Sigmoid colon (tissue), 7 donors: Measurements from ENCODE around the gene RBM19. TPM values are rescaled to one million over a fixed set of nuclear protein-coding genes. Genes with fewer than 3 reads are reported as not detected.

Experiments
- DNase-seq: peaks from one replicate; pipeline ENCODE4 v3.0.0-alpha.2; 2019
- H3K27ac ChIP-seq, 4 donors: fragments of 200-600 bp; sonication (generic); one replicate each; pipeline ENCODE4 v1.5.1; 2016 to 2019; ENCODE audit warnings: mild to moderate bottlenecking in 1 of 4
- H3K27me3 ChIP-seq, 3 donors: fragments of 200-600 bp; sonication (generic); one replicate each; pipeline ENCODE4 v1.5.1; 2019; ENCODE audit warnings: mild to moderate bottlenecking in 1 of 3
- H3K36me3 ChIP-seq, 4 donors: fragments of 200-600 bp; sonication (generic); one replicate each; pipeline ENCODE4 v1.5.1; 2016 to 2019
- H3K4me1 ChIP-seq, 4 donors: fragments of 200-600 bp; sonication (generic); one replicate each; pipeline ENCODE4 v1.5.1; 2017 to 2019
- H3K4me3 ChIP-seq, 4 donors: fragments of 200-600 bp; sonication (generic); one replicate each; pipeline ENCODE4 v1.5.1; 2017 to 2019; ENCODE audit warnings: mild to moderate bottlenecking in 2 of 4, moderate library complexity in 1 of 4
- H3K9me3 ChIP-seq, 4 donors: fragments of 200-600 bp in 3 of 4; sonication (generic) in 3 of 4; one replicate each; pipeline versions ENCODE4 v1.5.1 to v1.6.1; 2013 to 2019
- CTCF ChIP-seq, 4 experiments: fragments of 450-650 bp in 3 of 4; fragments of 200-600 bp in 1 of 4; IDR thresholded peaks; one replicate each; pipeline ENCODE4 v1.5.1; 2016 to 2019; ENCODE audit warnings: antibody characterized with exemption in 4 of 4, mild to moderate bottlenecking in 3 of 4, moderate library complexity in 2 of 4
- EP300 ChIP-seq, 4 donors: sonication (generic); formaldehyde crosslinking; IDR thresholded peaks; one replicate each; pipeline ENCODE4 v1.6.1; 2017; ENCODE audit warnings: antibody characterized with exemption in 4 of 4
- POLR2A ChIP-seq, 2 donors: fragments of 450-650 bp; IDR thresholded peaks; one replicate each; pipeline ENCODE4 v1.6.1; 2016; ENCODE audit warnings: antibody characterized with exemption in 2 of 2, mild to moderate bottlenecking in 2 of 2, moderate library complexity in 2 of 2
- POLR2AphosphoS5 ChIP-seq, 4 donors: sonication (generic); formaldehyde crosslinking; IDR thresholded peaks; one replicate each; pipeline ENCODE4 v1.6.1; 2017; ENCODE audit warnings: antibody characterized with exemption in 4 of 4
- WGBS, 2 donors: extraction: QIAGEN DNeasy Blood & Tissue Kit; methylation state at CpG; one replicate each; pipeline ENCODE4 v1.1.7; 2013; 5-methylcytosine and 5-hydroxymethylcytosine counted together
- intact Hi-C: fragments of 100-400 bp; cut with DNase I; formaldehyde crosslinking; loops from one replicate; pipeline ENCODE4 v1.15.1; 2023
- polyA plus RNA-seq, 3 donors: library from polyadenylated mRNA; stranded (reverse); fragments of 200-250 nt; gene quantifications; one replicate each; pipeline ENCODE4 v1.2.3, GENCODE V29; 2013
- total RNA-seq, 4 donors: library from RNA; depleted of rRNA; stranded (reverse); fragments of >200 nt; gene quantifications; one replicate each; pipeline ENCODE4 v1.1.0, GENCODE V29; 2016
- donor health status: healthy with polysubstance abuse.
- donor health status: Bipolar disorder and iron deficiency.
- donor health status: healthy.

RBM19 gene
- total and polyA plus RNA-seq, 7 donors: 5.3 to 42.7 (median 23.6) TPM

GRCh38 chr12:113863455-113863845, 102.7 kb downstream of the RBM19 start:
- DNase-seq: no peak

GRCh38 chr12:113862590-113863454, 103.3 kb downstream of the RBM19 start:
- peaks cover 0 to 26% (median 4%) of the 10 kb centered on the region in 4 donors for H3K36me3 ChIP-seq
- 54 to 80% methylated on average over 18 of the region's 18 CpGs for WGBS, 2 donors

More at GRCh38 chr12:113863455-113863845, 102.7 kb downstream of the RBM19 start:
- H3K27me3 ChIP-seq: no peaks in the 10 kb centered on the region
- no peaks in the 10 kb centered on the region for H3K4me1 ChIP-seq
- intact Hi-C loops: no loop called here
- H3K4me3 ChIP-seq: no peak overlapping the region
- H3K36me3 ChIP-seq: peaks cover 0 to 19% (median under 1%) of the 10 kb centered on the region in 4 donors
- H3K27ac ChIP-seq: no peak overlapping the region
- TF ChIP-seq EP300 (IDR thresholded peaks at IDR 0.05): no peak
- TF ChIP-seq CTCF (IDR thresholded peaks at IDR 0.05): no peak
- TF ChIP-seq POLR2A (IDR thresholded peaks at IDR 0.05): no peak
- TF ChIP-seq POLR2AphosphoS5 (IDR thresholded peaks at IDR 0.05): no peak
- 88 to 91% methylated on average over 2 of the region's 2 CpGs for WGBS, 2 donors
- H3K9me3 ChIP-seq: no peaks in the 10 kb centered on the region

GRCh38 chr12:113861708-113862312, 104.3 kb downstream of the RBM19 start:
- H3K36me3 ChIP-seq: peaks cover 0 to 36% (median 5%) of the 10 kb centered on the region in 4 donors
- no peaks in the 10 kb centered on the region for H3K9me3 ChIP-seq
- no peak for DNase-seq
- no peaks in the 10 kb centered on the region for H3K4me1 ChIP-seq
- TF ChIP-seq POLR2AphosphoS5 (IDR thresholded peaks at IDR 0.05) (no peak), POLR2A (IDR thresholded peaks at IDR 0.05) (no peak), EP300 (IDR thresholded peaks at IDR 0.05) (no peak), CTCF (IDR thresholded peaks at IDR 0.05) (no peak)
- no peak overlapping the region for H3K27ac ChIP-seq
- intact Hi-C loops: no loop called here
- no peak overlapping the region for H3K4me3 ChIP-seq
- H3K27me3 ChIP-seq: no peaks in the 10 kb centered on the region
- WGBS, 2 donors: 89 to 93% methylated on average over 9 of the region's 9 CpGs

More at GRCh38 chr12:113862590-113863454, 103.3 kb downstream of the RBM19 start:
- Histone ChIP-seq H3K9me3 (no peaks in the 10 kb centered on the region), H3K27me3 (no peaks in the 10 kb centered on the region), H3K4me3 (no peak overlapping the region), H3K4me1 (no peaks in the 10 kb centered on the region), H3K27ac (no peak overlapping the region)
- TF ChIP-seq POLR2A (IDR thresholded peaks at IDR 0.05): no peak
- no peak for TF ChIP-seq EP300 (IDR thresholded peaks at IDR 0.05)
- TF ChIP-seq CTCF (IDR thresholded peaks at IDR 0.05): no peak
- TF ChIP-seq POLR2AphosphoS5 (IDR thresholded peaks at IDR 0.05): no peak
- intact Hi-C loops: no loop called here
- no peak for DNase-seq

GRCh38 chr12:113860950-113861349, 105.2 kb downstream of the RBM19 start:
- 92% methylated on average over 7 of the region's 7 CpGs for WGBS, 2 donors
- TF ChIP-seq CTCF (IDR thresholded peaks at IDR 0.05): no peak

More at GRCh38 chr12:113860950-113861349, 105.2 kb downstream of the RBM19 start:
- Histone ChIP-seq H3K4me3 (no peak overlapping the region), H3K9me3 (no peaks in the 10 kb centered on the region), H3K27me3 (no peaks in the 10 kb centered on the region), H3K4me1 (peaks cover 0 to 8% (median 2%) of the 10 kb centered on the region in 4 donors), H3K27ac (no peak overlapping the region), H3K36me3 (peaks cover 0 to 35% (median 5%) of the 10 kb centered on the region in 4 donors)
- intact Hi-C loops: no loop called here
- DNase-seq: no peak
